Measurements from ENCODE around the gene POLA2.

POLA2 gene

DNA sequence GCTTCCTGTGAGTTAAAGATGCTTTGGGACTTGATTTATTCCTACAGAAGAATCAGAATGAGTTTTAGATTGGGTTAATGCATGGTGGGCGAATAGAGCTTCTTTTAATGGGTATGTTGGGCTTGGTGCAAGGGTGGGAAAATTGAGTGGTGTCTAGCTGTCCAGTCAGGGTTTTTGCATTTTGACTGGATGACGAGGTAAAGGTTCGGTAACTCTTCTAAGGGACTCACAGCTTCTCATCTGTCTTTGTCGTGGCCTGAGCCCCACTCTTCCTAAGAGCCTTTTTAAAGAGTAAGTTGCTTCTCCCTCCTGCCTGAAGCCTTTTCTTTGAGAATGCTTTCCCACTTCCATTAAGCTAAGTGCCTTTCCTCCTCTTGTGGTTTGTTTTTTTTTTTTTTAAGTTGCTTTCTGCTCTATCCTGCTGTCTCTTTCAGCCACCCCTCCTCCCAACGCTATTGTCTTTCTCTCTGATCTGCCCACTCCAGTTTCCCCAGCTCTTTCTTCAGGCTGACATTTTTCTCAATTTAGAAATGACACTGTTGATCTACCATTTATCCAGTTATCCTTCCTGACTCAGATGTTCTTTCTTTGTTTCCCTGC is 73.0 kb downstream of the POLA2 start:
- DNase-seq (ENCODE audit: low read depth): no peak

DNA sequence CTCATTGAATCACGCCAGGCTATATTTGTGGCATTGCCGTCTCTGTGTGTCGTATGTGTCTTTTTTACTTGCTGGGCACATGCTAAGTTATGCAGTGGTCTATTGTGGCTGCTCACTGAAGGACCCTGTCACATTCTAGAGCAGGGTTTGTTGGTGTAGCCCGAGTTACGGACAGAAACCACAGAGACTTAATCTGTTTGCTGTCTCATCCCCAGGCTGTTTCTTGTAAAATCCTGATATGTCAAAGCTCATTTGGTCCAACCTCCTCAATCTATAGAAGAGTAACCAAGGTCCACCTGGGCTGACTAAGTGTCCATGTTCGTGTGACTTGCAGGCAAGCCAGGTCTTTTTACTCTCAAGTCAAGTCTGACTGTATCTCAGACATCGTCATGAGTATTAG is 76.9 kb downstream of the POLA2 start:
- DNase-seq (ENCODE audit: low read depth): no peak

DNA sequence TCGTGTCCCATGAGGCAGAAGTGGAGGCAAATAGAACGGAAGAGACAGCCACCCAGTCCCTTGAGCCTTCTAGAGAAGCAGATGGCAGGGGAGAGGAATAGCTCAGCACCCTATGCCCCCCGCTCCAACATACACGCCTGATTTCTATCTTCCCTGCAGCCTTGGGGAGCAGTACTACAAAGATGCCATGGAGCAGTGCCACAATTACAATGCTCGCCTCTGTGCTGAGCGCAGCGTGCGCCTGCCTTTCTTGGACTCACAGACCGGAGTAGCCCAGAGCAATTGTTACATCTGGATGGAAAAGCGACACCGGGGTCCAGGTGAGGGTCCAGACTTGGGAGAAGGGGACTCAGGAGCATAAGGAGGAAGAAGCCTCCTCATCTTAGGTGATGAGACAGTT is 78.5 kb downstream of the POLA2 start:
- DNase-seq (ENCODE audit: low read depth): no peak

DNA sequence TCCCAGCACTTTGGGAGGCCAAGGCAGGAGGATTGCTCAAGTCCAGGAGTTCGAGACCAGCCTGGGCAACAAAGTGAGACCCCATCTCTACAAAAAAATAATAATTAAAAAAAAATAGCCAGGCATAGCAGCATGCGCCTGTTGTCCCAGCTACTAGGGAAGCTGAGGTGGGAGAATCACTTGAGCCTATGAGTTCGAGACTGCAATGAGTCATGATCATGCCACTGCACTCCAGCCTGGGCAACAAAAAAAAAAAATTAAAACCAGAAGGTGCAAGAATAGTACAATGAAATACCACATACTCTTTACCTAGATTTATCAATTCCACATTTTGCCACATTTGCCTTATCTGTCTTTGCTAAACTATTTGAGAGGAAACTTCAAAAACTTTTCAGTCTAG is 80.1 kb downstream of the POLA2 start:
- no peak for DNase-seq (ENCODE audit: low read depth)
